Stimulated activated CD4-positive, alpha-beta T cell treated with anti-CD3 and anti-CD28 coated beads, Interleukin-2, amount 100 ng/mL, for 4 hours (primary cell): ENCODE data around the gene IL17RD.
A peak's percentile ranks its signal among the peaks of the same experiment; 100 is the strongest.

Source experiments
- DNase-seq: peaks from one replicate; pipeline ENCODE4 v3.0.0-alpha.2; 2020; ENCODE audit warnings: low read depth

The IL17RD gene

DNA sequence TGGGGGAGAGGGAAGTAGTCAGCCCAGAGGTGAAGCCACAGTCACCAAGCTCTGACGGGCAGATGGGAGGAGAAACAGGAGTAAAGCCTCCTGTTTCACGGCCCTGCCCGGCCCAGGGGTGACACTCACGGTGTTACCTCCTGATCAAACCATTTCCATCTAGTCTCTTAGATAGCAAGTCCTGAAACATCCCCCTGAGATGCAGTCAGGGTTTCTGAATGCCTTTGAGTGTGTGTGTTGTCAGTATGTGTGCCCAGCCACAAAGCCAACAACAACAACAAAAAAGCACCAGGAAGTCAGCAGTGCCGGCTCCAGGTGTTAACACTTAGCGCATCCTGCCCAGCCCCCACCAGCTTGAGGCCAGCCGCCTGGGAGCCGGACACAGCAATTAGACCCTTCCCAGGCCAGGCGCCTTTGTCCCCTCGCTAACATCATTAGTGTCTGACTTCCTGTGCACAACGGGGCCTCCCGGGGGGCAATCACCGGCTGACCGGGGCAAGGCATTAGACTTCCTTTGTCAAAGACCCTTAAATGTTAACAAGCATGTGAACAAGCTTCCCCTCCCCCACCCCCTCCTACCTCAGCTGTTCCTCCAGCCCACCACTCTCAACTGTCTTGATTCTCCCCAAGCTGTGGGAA is 34.5 kb downstream of the IL17RD start:
- no peak for DNase-seq

DNA sequence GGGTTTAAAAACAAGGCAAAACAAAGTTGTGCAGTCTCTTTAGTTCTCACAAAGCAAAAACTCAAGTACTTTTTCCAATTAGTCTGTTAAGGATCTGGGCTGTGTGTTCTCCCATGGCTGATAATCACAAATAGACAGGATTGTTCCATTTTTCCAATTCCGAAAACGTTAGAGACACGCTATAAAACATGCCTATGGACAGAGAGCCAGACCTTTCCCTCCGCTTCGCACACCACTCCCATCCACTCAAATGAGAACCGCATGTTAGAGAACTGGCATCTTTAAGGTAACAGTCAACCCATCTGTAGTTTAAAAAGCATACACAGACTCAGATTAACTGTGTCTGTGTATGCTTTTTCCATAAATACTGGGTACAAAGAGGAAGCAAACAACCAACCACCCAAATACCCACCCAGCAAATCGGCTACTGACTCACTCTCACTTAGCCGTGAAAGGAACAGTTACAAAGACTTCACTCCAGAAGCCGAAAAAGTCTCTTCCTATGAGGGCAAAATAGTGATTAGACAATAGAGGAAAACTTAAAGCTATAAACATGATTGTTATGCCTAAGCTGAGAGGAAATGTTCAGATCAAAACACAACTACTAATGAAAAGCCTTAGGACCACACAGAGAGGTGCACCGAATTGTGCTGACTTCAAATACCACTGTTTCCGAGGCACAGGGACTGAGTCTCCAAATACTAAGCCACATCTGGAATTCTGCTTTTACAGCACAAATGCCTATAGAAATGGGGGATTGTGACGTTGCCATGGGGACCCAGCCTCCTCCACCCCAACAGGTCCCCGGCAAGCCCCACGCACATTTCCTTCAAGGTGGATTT is 36.1 kb downstream of the IL17RD start:
- no peak for DNase-seq

DNA sequence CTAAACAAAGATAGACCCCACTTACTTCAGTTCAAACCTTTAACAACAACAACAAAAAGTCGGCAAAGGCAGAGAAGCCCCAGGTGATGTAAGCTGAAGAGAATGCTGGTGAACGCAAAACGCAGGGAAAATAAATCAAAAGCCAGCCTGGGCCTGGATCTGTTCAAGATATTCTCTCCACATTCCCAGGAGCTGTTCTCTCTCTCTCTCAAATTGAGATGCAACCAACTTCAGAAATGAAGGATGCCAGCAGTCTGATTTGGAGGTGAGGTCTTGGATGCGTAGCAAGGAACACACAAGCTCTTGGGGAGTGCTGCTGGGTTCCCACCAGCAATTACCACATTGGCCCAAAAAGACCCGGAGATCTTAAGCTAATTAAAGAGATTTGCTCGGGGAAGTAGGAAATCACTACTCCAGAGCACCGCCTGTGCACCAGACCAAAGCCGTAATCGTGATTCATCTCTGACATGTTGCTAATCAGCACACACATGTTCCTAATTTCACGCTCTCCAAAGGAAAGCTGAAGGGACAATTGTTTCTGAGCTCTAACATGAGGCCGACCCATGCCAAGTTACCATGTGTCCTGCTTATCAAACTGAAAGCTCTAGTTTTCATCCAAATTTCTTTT is 37.1 kb downstream of the IL17RD start:
- DNase-seq: no peak

DNA sequence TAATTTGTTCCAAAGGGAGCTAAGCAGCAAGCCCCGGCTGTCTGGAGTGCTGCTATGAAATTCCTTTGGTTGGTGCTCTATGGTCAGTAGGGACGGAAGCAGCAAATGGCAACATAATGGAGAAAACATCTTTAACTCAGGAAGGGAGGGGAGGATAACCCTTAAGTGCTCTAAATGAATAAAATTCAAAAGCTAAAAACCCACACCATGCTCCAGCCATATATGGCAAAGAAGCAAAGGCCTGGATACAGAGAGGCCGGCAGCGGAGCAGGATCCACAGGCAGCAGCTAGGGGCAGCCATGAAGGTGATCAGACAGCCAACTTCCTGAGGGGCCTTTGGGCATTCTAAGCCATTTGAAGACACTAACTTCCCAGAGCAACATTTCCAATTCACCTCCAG is 38.9 kb downstream of the IL17RD start:
- DNase-seq: no peak

DNA sequence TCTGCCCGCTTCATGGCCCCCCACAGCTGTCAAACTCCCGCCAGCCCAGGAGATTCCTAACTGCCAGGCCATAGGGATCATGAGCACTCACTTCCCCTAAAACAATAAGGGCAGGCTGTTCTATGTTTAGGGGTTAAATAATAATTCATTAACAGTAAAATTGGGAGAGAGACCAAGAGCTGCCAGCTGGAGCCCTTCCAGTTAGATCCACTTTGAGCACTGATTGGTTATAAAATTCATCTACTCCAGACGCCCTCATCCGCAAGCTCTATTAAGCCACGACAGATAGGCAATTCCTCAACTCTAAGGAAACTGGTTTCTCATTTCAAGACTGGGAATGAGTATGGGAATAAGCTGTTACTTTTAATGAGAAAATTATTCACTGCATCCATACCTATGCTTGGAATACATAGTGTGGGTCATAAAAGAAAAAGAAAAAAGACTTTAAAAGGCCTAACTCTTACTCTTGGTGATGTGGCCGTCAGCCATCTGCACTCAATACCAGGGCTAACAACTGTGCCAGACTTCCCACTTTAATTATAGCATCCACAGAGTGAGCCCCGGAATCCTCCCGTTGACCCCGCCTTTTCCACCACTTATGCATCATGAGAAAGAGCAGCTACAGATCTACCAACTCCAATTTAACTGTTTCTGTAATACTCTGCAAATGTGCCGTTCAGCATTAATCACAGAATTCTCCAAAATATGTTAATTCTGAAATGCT is 44.5 kb downstream of the IL17RD start:
- no peak for DNase-seq

DNA sequence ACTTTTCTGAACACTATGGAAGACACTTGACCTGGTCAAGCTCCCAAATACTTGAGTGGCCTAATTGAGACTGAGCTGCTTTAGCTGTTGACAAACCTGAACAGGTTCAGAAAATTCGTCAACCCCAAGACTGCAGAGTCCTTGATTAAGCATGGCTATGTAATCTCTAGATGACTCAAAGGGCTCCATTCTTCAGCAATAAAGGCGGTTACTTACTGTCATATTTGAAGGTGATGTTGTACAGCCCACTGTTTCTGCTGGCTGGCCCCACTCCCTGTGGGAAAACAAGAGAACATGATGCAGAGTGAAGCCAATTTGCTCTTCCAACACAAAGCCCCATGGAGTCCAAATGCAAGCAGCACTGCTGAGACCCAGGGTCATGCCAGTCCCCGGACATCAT is 45.1 kb downstream of the IL17RD start:
- no peak for DNase-seq

DNA sequence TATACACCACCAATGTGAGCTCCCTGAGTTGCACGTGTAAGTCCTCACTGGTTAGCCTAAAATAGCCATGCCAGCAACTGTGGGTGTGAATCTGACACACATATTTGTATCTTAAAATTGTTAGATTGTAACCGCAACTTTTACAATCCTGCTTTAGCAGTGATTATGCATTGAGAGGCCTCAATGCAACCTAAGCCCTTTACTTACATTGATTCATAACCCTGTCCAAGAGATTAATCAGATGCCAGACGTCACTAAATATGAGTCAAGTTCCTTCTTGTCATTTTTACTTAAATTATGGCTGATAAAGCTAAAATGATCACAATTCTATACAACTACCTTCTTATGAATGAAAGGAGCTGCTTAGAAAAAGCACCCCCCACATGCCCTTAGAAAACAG is 46.9 kb downstream of the IL17RD start:
- no peak for DNase-seq

DNA sequence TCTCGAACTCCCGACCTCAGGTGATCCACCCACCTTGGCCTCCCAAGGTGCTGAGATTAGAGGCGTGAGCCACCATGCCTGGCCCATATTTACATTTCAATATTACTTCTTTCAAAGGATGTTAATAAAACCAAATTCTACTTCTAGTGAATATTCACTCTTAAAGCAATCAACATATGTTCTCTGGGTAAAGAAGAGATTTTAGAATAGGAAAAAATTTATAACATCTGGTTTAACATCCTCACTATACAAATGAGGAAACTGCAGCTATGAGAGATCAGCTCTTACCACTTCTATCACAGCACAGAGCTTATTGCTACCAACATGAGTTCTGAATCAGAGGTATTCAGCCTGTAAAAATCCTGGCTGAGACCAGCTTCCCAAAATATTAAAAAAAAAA is 48.7 kb downstream of the IL17RD start:
- no peak for DNase-seq

DNA sequence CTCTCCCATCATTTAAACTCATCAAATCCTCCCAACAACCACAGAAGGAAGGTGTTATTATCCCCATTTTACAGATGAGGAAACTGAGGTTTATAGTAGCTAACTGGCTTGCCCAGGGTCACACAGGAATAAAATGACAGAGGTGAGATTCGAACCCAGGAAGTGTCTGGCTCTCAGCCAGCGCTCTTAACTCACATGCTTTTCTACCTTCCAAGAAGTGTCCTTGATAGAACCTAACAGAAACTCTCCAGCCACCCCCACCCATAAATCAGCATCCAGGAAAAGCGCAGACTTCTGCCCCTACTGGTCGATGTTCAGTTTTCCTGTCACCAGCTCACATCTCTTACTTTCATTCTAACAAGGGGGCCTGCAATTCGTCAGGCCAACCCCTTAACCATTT is 52.9 kb downstream of the IL17RD start:
- no peak for DNase-seq

DNA sequence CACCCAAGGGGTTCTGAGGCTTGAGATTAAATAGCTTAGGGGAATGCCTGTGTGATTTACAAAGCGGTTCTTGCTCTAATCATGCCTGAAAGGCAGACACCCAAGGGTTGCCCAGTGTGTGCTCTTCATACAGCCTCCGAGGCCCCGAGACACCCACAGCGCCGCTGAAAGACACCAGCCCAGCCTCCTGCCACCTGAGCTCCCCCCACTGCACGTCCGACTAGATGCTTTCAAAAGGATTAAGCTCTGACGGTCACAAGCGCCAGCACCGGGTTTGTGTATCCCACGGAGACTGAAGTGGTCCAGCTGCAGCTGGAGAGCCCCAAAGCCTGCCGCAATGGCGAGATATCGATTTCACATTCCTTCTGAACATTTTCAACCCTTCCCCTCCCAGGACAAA is 54.4 kb downstream of the IL17RD start:
- DNase-seq: no peak

DNA sequence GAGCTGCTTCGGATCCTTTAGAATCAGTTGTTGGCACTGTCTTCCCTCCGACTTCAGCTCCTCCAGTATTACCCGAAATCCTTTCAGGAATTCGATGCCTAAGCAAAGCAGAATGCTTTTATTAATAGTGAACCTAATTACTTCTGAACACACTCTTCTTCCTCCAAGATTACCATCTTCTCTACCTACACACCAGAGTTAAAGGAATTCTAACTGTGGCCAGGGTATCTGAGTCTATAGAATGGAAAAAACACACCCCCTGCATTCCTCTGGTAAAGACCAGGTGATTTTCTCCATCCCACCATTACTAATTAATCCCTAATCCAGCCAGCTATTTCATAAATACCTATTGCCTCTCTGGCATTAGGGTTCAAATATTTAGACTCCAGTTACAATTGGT is 54.9 kb downstream of the IL17RD start:
- DNase-seq: no peak

DNA sequence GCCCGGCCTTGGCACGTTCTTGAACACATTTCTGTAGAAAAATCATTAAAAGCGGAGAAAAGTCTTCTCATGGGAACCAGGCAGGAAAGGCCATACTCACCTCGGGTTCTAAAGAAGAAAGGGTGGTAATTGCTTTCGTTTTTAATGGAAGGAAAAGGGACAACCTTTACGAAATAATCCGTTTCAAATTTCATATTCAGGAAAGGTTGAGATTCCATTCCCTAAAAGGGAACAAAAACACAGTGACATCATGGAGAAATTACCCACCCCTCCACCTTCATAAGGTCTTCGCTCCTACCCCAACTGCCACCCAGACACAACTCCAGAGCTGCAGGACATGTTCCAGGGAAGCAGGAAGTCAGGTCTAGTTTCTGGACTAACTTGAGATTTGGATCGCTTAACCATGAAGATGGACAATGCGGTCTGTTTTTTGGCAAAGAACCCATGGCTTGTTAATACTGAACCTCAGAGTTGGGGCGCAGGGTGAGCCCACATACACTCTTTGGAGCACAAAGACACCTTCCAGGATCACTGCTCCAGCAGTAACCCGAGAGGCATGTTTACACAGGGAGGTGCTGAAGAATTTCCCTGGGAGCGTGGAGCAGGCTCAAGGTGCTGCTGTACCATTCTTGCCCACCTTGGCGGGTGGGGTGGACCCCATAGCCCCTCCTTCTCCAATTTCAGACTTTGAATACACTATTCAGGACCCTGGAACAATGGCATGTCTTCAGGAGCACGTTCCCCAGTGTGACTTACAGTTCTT is 55.5 kb downstream of the IL17RD start:
- no peak for DNase-seq

DNA sequence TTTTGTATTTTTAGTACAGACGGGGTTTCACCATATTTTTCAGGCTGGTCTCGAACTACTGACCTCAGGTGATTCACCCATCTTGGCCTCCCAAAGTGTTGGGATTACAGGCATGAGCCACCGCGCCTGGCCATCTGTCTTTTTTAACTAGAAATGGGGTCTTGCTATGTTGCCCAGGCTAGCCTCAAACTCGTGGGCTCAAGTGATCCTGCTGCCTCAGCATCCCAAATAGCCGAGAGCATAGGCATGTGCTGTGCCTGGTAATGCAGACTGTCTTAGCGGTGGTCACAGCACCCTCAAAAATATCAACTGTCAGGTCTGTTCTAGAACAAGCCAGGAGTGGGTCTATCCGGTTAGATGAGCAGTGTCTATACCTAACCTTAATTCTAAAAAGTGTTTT is 56.5 kb downstream of the IL17RD start:
- DNase-seq: no peak

DNA sequence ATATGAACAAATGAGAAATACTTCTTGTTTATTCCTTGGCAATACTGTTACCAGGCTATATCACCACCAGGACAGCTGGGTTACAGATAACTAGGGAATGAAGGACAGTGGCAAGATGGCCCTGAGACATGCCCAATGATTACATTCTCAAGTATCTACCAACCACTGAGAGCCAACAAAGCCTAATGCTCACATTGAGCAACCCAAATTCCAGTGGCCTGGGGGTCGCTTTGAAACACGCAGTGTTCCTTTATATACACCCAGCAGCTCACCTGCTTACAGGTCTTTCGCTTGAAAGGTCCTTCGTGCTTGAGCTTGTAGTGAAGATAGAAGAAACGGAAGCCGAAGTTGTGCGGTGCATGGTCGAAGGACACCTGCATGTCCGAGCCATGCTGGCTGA is 59.6 kb downstream of the IL17RD start:
- no peak for DNase-seq

DNA sequence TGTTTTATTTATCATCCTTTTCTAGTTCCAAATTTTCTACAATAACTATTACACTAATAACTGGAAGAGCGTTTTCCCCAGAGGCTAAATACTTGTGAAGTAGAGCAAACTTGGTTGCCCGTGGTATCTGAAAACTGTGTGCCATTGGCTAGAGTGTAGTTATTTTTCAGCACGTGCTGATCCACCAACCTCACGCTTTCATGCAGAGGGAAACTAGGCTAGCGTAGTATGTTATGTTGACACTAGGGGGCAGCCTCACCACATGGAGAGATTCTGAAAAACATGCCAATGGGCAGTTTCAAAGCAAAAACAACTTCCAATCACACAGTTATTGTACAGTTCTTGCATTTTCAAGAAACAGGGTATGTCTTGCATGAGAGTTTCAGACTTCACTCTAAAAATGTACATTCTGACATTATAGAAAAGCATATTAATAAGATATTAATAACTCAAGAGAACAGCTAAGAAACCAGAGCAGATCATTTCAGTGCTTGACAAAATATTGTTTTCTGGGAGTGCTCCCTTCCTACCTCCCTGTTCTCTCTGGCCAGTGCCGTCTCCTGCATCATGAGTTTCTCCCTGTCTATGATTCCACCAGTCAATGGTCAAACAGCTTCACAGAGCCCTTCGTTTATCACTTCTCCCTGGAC is 65.0 kb downstream of the IL17RD start:
- peak; percentile 40 for DNase-seq

DNA sequence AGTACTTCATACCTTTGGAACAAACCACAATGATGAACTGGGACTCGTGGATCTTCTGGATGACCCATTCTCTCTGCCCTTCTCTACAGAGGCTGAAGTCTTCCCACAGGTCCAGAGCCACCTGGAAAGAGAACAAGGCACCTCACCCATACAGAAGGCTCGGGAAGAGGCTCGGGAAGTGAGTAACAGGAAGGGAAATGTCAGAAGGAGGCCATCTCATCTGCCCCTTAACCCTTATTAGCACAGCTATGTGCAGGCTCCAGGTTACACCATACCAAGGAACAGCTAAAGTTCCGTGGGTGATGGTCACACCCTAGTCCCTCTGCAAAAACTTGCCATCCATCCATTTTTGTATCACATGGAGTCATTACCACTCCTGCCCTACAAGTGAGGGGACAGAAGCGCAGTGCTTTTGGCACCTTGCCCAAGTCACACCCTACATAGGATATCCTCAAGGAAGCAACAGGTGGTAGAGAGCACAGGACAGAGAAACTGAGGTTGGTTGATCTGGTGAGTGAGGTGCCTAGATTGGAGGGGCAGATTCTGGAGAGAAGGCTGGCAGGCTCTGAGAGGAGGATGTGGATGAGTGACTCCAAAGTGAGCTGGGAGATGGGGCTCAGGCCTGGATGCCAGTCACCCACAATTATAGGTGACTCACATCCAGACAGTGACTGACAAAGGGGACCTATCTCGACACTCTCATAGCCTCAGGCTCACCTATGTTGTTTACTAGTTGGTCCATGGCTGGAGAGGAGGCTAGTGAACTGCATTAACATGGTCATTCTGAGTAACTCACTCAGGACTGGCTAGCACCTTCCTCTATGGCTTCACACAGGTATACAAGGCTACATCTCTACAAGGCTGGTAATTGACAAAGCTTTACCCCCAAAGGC is 66.5 kb downstream of the IL17RD start:
- DNase-seq: no peak

DNA sequence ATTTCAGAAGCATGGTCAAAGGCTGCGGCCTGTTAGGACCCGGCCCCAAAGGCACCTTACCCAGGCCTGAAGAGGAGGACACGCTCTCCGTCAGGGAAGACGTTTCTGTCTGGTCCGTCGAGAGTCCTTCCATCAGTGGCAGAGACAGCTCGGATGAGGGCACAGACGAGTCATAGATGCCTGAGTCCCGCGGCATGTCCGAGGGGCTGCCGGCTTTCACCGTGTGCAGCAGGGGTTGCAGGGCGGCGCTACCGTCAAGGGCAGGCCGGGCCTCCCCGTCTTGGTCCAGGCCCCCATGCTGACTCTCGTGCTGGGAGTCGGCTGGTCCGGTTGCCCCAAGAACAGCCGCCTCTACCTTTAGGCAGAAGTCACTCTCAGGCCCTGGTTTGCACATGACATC is 67.6 kb downstream of the IL17RD start:
- DNase-seq: no peak

DNA sequence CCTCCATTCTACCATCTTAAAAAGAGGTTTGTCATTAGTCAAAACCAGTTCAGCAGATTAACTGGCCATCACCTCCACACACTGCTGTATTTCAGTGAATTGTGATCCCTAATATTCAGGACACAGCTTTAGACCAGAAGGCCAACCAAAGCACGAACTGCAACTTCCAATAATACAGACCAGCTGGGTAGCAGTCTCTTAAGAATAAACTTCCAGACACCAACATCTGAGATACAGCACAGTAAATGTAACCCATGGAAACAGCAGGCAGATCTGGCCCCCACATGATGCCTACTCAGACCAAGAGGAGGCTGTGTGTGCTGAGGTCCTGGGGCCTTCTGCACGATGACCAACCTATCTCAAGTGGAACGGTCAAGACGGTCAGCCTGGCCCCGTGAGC is 69.8 kb downstream of the IL17RD start:
- no peak for DNase-seq

DNA sequence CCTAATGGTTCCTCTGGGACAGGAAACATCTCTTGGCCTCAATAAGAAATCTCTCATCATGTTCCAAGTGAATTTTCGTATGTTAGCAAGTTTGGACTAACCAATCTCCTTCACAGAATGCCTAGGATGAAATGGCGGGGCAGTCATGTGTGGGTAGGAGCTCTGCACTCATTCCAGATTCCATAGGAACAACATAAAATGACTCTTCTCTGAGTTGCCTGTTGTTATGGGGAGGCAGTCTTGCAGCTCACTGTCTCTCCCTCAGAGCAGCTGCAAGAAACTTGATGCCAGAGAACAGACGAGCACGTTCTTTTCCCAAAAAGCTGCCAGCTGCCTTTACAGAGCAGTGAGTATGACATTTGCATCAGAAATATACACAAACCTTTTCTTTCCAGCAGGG is 70.6 kb downstream of the IL17RD start:
- no peak for DNase-seq

DNA sequence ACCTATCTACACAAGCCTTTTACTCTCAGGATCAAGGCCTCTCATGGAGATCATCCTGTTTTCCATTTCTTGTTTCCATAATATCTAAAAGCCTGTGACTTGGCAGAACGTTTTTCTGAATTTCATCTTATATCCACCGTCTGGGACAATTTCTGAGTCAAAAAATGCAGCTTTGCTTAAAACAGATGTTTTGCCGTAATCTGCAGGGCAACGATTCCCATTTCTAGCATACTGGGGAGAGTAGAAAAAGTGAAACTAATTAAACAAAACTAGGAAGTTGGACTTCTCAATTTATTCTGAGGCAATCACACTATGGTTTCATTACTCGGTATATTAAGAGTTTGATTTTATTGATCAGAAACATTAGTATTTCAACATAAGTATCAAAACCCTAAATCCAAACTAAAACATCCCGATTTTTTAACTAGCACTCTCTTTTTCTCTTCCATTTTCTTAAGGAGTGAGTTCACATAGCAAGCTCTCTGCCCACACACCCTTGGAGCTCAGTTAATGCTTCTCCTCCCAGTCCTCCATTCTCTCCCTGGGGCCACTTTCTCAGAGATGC is 71.1 kb downstream of the IL17RD start:
- DNase-seq: no peak
